ENCODE results near the gene LGR4.

The LGR4 gene

GRCh38 chr11:27485930-27486773, 13.6 kb upstream of the LGR4 start:
- TF ChIP-seq CTCF (conservative IDR thresholded peaks at IDR 0.05; ENCODE audit: low read depth, low read length): peak; percentile 85
- DNase-seq (ENCODE audit: low read depth): no peak
- H3K4me3 ChIP-seq (ENCODE audit: low read length): no peak overlapping the region

- DNase-seq (ENCODE audit: low read depth): no peak
- no peak overlapping the region for H3K4me3 ChIP-seq (ENCODE audit: low read length)
- no peak for TF ChIP-seq CTCF (conservative IDR thresholded peaks at IDR 0.05; ENCODE audit: low read depth, low read length)
Measured at GRCh38 chr11:27482793-27483192, 10.2 kb upstream of the LGR4 start.

- no peak overlapping the region for H3K4me3 ChIP-seq (ENCODE audit: low read length)
- DNase-seq (ENCODE audit: low read depth): no peak
- TF ChIP-seq CTCF (conservative IDR thresholded peaks at IDR 0.05; ENCODE audit: low read depth, low read length): no peak
Measured at GRCh38 chr11:27481992-27482391, 9.4 kb upstream of the LGR4 start.

- DNase-seq (ENCODE audit: low read depth): no peak
- TF ChIP-seq CTCF (conservative IDR thresholded peaks at IDR 0.05; ENCODE audit: low read depth, low read length): no peak
- H3K4me3 ChIP-seq (ENCODE audit: low read length): no peak overlapping the region
Measured at GRCh38 chr11:27477831-27478230, 5.2 kb upstream of the LGR4 start.

GRCh38 chr11:27477243-27477642, 4.7 kb upstream of the LGR4 start:
- TF ChIP-seq CTCF (conservative IDR thresholded peaks at IDR 0.05; ENCODE audit: low read depth, low read length): no peak
- H3K4me3 ChIP-seq (ENCODE audit: low read length): no peak overlapping the region

GRCh38 chr11:27475622-27476021, 3.0 kb upstream of the LGR4 start:
- DNase-seq (ENCODE audit: low read depth): no peak
- no peak overlapping the region for H3K4me3 ChIP-seq (ENCODE audit: low read length)
- TF ChIP-seq CTCF (conservative IDR thresholded peaks at IDR 0.05; ENCODE audit: low read depth, low read length): no peak

More at GRCh38 chr11:27477243-27477642, 4.7 kb upstream of the LGR4 start:
- DNase-seq (ENCODE audit: low read depth): no peak

GRCh38 chr11:27473017-27473406, 422 bp upstream of the LGR4 start:
- DNase-seq (ENCODE audit: low read depth): no peak
- TF ChIP-seq CTCF (conservative IDR thresholded peaks at IDR 0.05; ENCODE audit: low read depth, low read length): no peak
- peak overlapping the region; percentile 81 for H3K4me3 ChIP-seq (ENCODE audit: low read length)
